HFF-Myc (cell line): ENCODE measurements around the gene ZNF346.

Source experiments
- DNase-seq: peaks from one replicate; pipeline ENCODE4 v3.0.0-alpha.2; 2011; ENCODE audit warnings: low read depth; ENCODE audit errors: extremely low read depth
- H3K4me3 ChIP-seq: replicated peaks from 2 replicates; pipeline ENCODE4 v1.5.1; 2011; ENCODE audit warnings: low read depth, mild to moderate bottlenecking, control low read depth, low read length
- TF ChIP-seq, protein P1 (sequence below): IDR thresholded peaks from 2 replicates; pipeline ENCODE4 v1.5.1; 2012; ENCODE audit warnings: mild to moderate bottlenecking, low read depth, low read length, control low read depth; ENCODE audit errors: missing control alignments

Gene ZNF346

DNA sequence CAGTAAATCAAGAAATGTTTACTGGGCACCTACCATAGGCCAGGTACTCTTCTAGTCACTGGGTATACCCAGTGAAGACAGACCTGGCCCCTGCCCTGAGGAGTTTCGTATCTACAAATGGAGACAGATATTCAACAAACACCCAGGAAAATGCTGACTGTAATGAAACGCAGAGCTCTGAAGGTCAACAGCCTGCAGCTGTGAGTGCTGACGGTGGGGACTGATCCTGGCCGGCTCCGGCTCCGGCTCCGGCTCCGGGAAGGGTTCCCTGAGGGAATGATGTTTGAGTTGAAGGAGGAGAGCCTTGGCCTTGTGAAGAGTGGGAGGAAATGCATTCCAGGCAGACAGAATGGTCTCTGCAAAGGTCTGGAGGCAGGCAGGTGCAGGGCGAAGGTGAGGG lies 87.3 kb downstream of the ZNF346 start:
- no peak for DNase-seq
- TF ChIP-seq, protein P1, sequence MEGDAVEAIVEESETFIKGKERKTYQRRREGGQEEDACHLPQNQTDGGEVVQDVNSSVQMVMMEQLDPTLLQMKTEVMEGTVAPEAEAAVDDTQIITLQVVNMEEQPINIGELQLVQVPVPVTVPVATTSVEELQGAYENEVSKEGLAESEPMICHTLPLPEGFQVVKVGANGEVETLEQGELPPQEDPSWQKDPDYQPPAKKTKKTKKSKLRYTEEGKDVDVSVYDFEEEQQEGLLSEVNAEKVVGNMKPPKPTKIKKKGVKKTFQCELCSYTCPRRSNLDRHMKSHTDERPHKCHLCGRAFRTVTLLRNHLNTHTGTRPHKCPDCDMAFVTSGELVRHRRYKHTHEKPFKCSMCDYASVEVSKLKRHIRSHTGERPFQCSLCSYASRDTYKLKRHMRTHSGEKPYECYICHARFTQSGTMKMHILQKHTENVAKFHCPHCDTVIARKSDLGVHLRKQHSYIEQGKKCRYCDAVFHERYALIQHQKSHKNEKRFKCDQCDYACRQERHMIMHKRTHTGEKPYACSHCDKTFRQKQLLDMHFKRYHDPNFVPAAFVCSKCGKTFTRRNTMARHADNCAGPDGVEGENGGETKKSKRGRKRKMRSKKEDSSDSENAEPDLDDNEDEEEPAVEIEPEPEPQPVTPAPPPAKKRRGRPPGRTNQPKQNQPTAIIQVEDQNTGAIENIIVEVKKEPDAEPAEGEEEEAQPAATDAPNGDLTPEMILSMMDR: no peak
- H3K4me3 ChIP-seq: no peak overlapping the region

DNA sequence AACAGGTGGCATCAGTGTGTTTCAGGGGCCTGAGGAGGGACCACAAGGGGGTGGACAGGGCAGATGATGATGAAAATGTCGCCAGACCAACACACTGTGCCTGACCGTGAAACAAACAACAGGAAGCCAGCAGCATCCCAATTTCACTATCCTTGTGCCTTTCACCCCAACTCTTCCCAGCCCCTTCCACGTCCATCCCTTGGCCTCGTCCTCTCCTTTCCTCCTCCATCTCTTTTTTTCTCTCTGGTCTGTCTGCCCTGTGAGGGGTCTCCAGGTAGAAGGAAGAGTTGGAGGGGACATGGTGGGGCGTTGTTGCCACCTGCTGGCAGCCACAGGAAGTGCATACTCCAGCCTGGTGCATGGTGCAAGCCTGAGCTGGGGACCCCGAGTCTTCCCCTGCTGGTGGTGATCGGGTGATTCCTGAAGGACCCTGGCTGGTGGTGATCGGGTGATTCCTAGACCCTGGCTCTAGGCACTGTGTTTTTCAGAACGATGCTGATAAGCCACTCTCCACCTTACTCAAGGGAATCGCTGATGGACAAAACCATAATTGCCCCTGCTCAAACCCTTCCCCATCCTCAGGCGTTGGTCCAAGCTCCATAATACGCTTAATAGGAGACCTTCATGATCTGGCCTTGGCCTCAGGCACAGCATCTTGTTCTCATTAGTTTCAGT lies 89.4 kb downstream of the ZNF346 start:
- no peak overlapping the region for H3K4me3 ChIP-seq
- no peak for DNase-seq
- TF ChIP-seq, protein P1: peak; percentile 99

DNA sequence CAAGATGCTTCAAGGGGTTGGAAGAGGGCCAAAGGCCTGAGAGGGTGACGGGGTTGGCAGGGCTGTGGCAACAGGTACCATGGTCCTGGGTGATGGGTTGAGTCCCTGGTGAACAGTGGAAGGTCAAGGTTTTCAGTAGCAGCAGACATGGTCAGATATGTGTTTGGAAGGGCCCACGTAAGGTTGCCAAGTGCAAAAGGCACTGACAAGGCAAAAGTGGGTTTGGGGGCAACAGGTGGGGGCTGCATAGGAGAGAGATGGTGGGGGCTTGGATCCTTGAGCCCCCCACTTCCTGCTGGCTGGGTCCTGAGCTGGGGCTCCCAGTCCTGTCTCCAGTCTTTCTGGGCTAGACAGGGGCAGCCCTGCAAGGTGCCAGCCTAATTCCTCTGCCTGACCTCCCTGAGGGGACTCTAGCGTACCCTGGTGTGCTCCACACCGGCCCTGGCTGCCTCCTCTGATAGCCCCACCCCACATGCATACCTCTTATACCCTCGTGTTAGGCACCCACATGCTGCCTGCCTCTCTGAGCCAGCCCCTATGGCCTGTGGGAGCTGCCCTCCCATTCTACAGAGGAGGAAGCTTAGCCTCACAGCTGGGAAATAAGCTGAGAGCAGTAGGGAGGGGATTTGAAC lies 90.2 kb downstream of the ZNF346 start:
- DNase-seq: no peak
- H3K4me3 ChIP-seq: no peak overlapping the region
- TF ChIP-seq, protein P1: no peak

DNA sequence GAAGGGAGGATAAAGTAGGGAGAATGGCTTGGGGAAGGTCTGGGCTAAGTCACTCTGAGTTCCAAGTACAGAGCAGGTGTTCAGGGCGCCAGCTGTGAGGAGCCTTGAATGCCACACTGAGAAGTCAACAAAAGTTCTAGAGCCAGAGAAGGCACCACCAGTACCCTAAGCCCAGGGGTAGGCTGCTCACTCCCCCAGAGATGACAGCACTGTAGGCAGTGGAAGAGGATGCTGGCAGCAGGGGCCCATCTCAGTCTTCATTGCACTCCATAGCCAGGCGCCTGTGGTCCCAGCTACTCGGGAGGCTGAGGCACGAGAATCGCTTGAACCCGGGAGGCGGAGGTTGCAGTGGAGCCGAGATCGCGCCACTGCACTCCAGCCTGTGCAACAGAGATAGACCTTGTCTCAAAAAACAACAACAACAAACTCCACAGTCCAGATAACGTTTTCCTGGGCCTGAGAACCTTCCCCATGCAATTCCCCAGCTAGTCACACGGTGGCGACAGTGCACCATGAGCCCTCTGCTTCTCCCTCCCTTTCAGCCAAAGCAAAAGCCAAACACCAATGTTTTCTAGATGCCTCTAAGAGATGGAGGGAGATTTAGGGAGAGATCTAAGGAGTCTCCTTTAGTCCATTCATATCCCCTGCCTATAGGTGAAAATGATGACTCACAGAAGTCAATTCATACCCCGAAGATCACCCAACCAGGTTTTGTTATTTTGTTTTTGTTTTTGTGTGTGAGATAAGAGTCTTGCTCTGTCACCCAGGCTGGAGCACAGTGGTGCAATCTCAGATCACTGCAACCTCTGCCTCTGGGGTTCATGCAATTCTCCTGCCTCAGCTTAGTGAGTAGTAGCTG lies 91.3 kb downstream of the ZNF346 start:
- no peak overlapping the region for H3K4me3 ChIP-seq
- TF ChIP-seq, protein P1: peak; percentile 99
- DNase-seq: peak; percentile 64

DNA sequence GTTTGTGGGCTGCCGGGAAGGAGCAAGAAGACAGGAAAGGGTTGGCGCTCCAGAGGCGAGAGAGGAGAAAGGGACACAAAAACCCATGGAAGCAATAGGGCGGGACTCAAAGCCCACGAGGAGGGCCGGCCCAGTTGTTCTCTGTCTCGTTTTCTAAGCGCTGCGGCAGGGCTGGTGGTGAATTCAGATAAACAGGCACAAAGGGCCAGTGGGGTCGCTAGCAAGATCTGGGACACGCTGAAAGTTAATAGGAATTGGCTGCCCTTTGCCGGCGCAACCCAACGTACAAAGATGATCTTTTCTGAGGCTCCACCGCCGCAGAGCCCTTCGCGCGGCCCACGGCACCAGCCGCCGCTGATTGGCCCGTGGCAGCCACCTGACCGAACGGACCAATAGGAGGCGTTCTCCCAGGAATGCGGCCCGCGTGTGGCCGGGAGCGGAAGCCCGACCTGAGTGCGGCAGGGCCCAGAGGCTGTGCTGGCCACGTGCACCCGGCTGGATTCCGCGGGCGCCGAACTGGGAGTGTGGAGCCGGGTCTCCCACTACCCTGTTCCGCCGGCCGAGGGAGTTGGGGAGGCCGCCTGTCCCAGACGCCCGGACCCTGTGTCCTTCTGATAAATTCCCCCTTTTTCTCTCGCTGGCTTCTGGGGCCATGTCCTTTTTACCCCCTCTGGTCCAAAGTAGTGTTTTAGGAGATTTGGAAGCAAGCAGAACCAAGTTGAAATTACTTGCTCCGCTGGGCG lies 94.3 kb downstream of the ZNF346 start:
- H3K4me3 ChIP-seq: no peak overlapping the region
- TF ChIP-seq, protein P1: no peak
- DNase-seq: no peak

DNA sequence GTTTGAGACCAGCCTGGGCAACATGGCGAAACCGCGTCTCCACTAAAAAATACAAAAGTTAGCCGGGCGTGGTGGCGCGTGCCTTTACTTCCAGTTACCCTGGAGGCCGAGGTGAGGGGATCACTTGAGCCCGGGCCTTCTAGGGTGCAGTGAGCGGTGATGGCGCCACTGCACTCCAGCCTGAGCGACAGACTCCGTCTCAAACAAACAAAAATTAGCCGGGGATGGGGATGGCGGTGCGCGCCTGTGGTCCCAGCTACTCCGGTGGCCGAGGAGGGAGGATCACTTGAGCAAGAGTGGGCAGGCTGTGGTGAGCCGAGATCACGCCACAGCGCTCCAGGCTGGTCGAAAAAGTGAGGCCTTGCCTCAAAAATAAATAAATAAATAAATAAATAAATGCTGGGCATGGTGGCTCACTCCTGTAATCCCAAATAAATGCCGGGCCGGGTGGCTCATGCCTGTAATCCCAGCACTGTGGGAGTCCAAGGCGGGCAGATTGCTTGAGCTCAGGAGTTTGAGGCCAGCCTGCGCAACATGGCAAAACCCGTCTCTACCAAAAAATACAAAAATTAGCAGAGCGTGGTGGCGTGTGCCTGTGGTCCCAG lies 95.0 kb downstream of the ZNF346 start:
- TF ChIP-seq, protein P1: no peak
- no peak overlapping the region for H3K4me3 ChIP-seq
- no peak for DNase-seq
